ENCODE measurements around the gene STX3.
A peak's percentile ranks its signal among the peaks of the same experiment; 100 is the strongest.

Gene STX3

GRCh38 chr11:59754859-59755700 lies at the start of gene STX3:
TSS of gene STX3 (plus strand) at chr11:59755376. CDS start at chr11:59755606, 230 bp downstream.
- peak; percentile 60 for DNase-seq (ENCODE audit: low read depth)

GRCh38 chr11:59706518-59707285 lies 48.5 kb upstream of the STX3 start:
- DNase-seq (ENCODE audit: low read depth): no peak

- DNase-seq (ENCODE audit: low read depth): no peak
These were observed 47.8 kb upstream of the STX3 start for GRCh38 chr11:59707371-59707770.

GRCh38 chr11:59708537-59708936 lies 46.6 kb upstream of the STX3 start:
- no peak for DNase-seq (ENCODE audit: low read depth)

GRCh38 chr11:59710136-59710847 lies 44.9 kb upstream of the STX3 start:
- DNase-seq (ENCODE audit: low read depth): no peak

- no peak for DNase-seq (ENCODE audit: low read depth)
These were observed 41.4 kb upstream of the STX3 start, which contains the start of gene OR10V1 for GRCh38 chr11:59713745-59714144. TSS of gene OR10V1 (minus strand) at chr11:59713845. CDS start at chr11:59713845, 0 bp downstream.

- no peak for DNase-seq (ENCODE audit: low read depth)
These were observed 39.1 kb upstream of the STX3 start for GRCh38 chr11:59716051-59716450.

- DNase-seq (ENCODE audit: low read depth): no peak
These were observed 35.6 kb upstream of the STX3 start for GRCh38 chr11:59719556-59719955.

- DNase-seq (ENCODE audit: low read depth): no peak
These were observed 31.1 kb upstream of the STX3 start for GRCh38 chr11:59724066-59724465.

GRCh38 chr11:59727426-59727825 lies 27.8 kb upstream of the STX3 start:
- DNase-seq (ENCODE audit: low read depth): no peak

- DNase-seq (ENCODE audit: low read depth): no peak
These were observed 27.0 kb upstream of the STX3 start for GRCh38 chr11:59728154-59728553.

GRCh38 chr11:59728913-59729312 lies 26.3 kb upstream of the STX3 start:
- DNase-seq (ENCODE audit: low read depth): no peak

- no peak for DNase-seq (ENCODE audit: low read depth)
These were observed 25.3 kb upstream of the STX3 start for GRCh38 chr11:59729834-59730233.

- DNase-seq (ENCODE audit: low read depth): no peak
These were observed 24.1 kb upstream of the STX3 start for GRCh38 chr11:59730896-59731565.

- no peak for DNase-seq (ENCODE audit: low read depth)
These were observed 9.1 kb upstream of the STX3 start for GRCh38 chr11:59746111-59746510.

- DNase-seq (ENCODE audit: low read depth): peak; percentile 63
These were observed 1.3 kb upstream of the STX3 start for GRCh38 chr11:59753650-59754493.

GRCh38 chr11:59754494-59754858 lies 700 bp upstream of the STX3 start:
- no peak for DNase-seq (ENCODE audit: low read depth)

- peak; percentile 51 for DNase-seq (ENCODE audit: low read depth)
These were observed 753 bp downstream of the STX3 start for GRCh38 chr11:59755701-59756557.

- no peak for DNase-seq (ENCODE audit: low read depth)
These were observed 1.3 kb downstream of the STX3 start for GRCh38 chr11:59756558-59756840.

GRCh38 chr11:59756845-59757244 lies 1.7 kb downstream of the STX3 start:
- no peak for DNase-seq (ENCODE audit: low read depth)

All from T-helper 22 cell (primary cell).